B cell (primary cell): ENCODE results near the gene PHOSPHO1. TPM values are rescaled to one million over a fixed set of nuclear protein-coding genes. Genes with fewer than 3 reads are reported as not detected.
A peak's percentile ranks its signal among the peaks of the same experiment; 100 is the strongest.

ENCODE experiments used
- ATAC-seq: fragments of 200-7000 bp; cut with Tn5 transposase; one replicate; pipeline ENCODE4 v1.10.0; 2021; ENCODE audit warnings: low read depth, mild to moderate bottlenecking, moderate number of reproducible peaks, moderate library complexity
- CTCF ChIA-PET: fragments of 350-600 bp; sonication (Branson Sonifier 250); formaldehyde crosslinking; loops from one replicate; lab custom pipeline; 2021; ENCODE audit warnings: antibody characterized with exemption, inconsistent platforms; lab: Charles Lee
- POLR2A ChIA-PET: fragments of 350-600 bp; sonication (Branson Sonifier 250); formaldehyde crosslinking; loops from one replicate; lab custom pipeline; 2021; ENCODE audit warnings: antibody characterized with exemption; lab: Charles Lee
- DNase-seq: peaks from one replicate; pipeline ENCODE4 v3.0.0; 2013
- H2AFZ ChIP-seq: 2 replicates; pipeline ENCODE4 v1.6.1; 2012; ENCODE audit warnings: mild to moderate bottlenecking, low read depth, low read length; ENCODE audit not compliant: insufficient read depth, poor library complexity, severe bottlenecking
- H3K27ac ChIP-seq, 2 donors: 1 replicate in 1 of 2; 2 replicates in 1 of 2; pipeline ENCODE4 v1.5.1; 2012 to 2013; ENCODE audit warnings: low read length in 2 of 2, mild to moderate bottlenecking in 2 of 2, moderate library complexity in 1 of 2
- H3K27me3 ChIP-seq, 4 experiments: fragments of 200-600 bp in 1 of 4; sonication (generic) in 1 of 4; replicated peaks in 1 of 4; 1 replicate in 2 of 4; 2 replicates in 2 of 4; pipeline versions ENCODE4 v1.6.1 to v1.7.0; 2013 to 2016; ENCODE audit warnings: low read length in 3 of 4, mild to moderate bottlenecking in 2 of 4, mixed read lengths in 1 of 4, moderate library complexity in 1 of 4; ENCODE audit not compliant: insufficient read depth in 4 of 4, control insufficient read depth in 3 of 4; ENCODE audit errors: control extremely low read depth in 1 of 4
- H3K36me3 ChIP-seq, 2 experiments: replicated peaks in 1 of 2; 1 replicate in 1 of 2; 2 replicates in 1 of 2; pipeline versions ENCODE4 v1.6.1 to v1.7.1; 2013; ENCODE audit warnings: low read length in 1 of 2; ENCODE audit not compliant: insufficient read depth in 2 of 2, control insufficient read depth in 1 of 2; ENCODE audit errors: control extremely low read depth in 1 of 2, extremely low read depth in 1 of 2
- H3K4me1 ChIP-seq, 2 donors: fragments of 200-600 bp in 1 of 2; sonication (generic) in 1 of 2; 1 replicate in 1 of 2; 2 replicates in 1 of 2; pipeline versions ENCODE4 v1.5.1 to v1.6.1; 2013 to 2017; ENCODE audit warnings: low read length in 2 of 2; ENCODE audit not compliant: control insufficient read depth in 2 of 2, insufficient read depth in 2 of 2
- H3K4me2 ChIP-seq: replicated peaks from 2 replicates; pipeline ENCODE3; 2012; ENCODE audit warnings: mild to moderate bottlenecking, low read depth, low read length; ENCODE audit not compliant: poor library complexity, severe bottlenecking
- H3K4me3 ChIP-seq, 5 experiments: fragments of 200-600 bp in 1 of 5; sonication (generic) in 1 of 5; 1 replicate in 3 of 5; 2 replicates in 2 of 5; pipeline versions ENCODE4 v1.5.1 to v1.7.0; 2011 to 2016; ENCODE audit warnings: low read length in 4 of 5, mild to moderate bottlenecking in 4 of 5, low read depth in 2 of 5, control low read depth in 1 of 5, moderate library complexity in 1 of 5; ENCODE audit not compliant: insufficient read depth in 1 of 5; ENCODE audit errors: control extremely low read depth in 1 of 5, extremely low read depth in 1 of 5
- H3K79me2 ChIP-seq: fragments of 200-600 bp; sonication (generic); one replicate; pipeline ENCODE4 v1.6.0; 2016; ENCODE audit warnings: low read length; ENCODE audit not compliant: control insufficient read depth, insufficient read depth
- H3K9ac ChIP-seq: fragments of 200-600 bp; sonication (generic); 2 replicates; pipeline ENCODE4 v1.6.1; 2017; ENCODE audit warnings: mild to moderate bottlenecking, low read length, moderate library complexity
- H3K9me3 ChIP-seq, 3 donors: one replicate each; pipeline versions ENCODE4 v1.6.1 to v1.7.1; 2013; ENCODE audit warnings: low read length in 2 of 3; ENCODE audit not compliant: control insufficient read depth in 2 of 3, insufficient read depth in 1 of 3; ENCODE audit errors: control extremely low read depth in 1 of 3
- H4K20me1 ChIP-seq: 2 replicates; pipeline ENCODE4 v1.6.0; 2012; ENCODE audit warnings: mild to moderate bottlenecking, low read length; ENCODE audit not compliant: insufficient read depth, control insufficient read depth, poor library complexity, severe bottlenecking
- H3K27ac Mint-ChIP-seq: one replicate; pipeline ENCODE4 v1.8.0; 2021; ENCODE audit warnings: mixed read lengths
- H3K27me3 Mint-ChIP-seq: one replicate; pipeline ENCODE4 v1.8.0; 2021; ENCODE audit warnings: mixed read lengths
- H3K4me1 Mint-ChIP-seq: one replicate; pipeline ENCODE4 v1.8.0; 2021; ENCODE audit warnings: mixed read lengths
- H3K4me3 Mint-ChIP-seq: one replicate; pipeline ENCODE4 v1.8.0; 2021; ENCODE audit warnings: mixed read lengths
- H3K9me3 Mint-ChIP-seq: one replicate; pipeline ENCODE4 v1.8.0; 2022; ENCODE audit warnings: mixed read lengths; ENCODE audit not compliant: insufficient read depth
- EZH2 ChIP-seq: IDR thresholded peaks from 2 replicates; pipeline ENCODE4 v1.6.1; 2012; ENCODE audit warnings: borderline replicate concordance, low read depth, mild to moderate bottlenecking, moderate library complexity, low read length; ENCODE audit not compliant: insufficient read depth, poor library complexity, severe bottlenecking
- WGBS: methylation state at CpG from one replicate; pipeline ENCODE4 v1.1.5; 2013; ENCODE audit warnings: missing lambda C conversion rate; ENCODE audit not compliant: insufficient coverage; 5-methylcytosine and 5-hydroxymethylcytosine counted together
- intact Hi-C: fragments of 100-400 bp; cut with micrococcal nuclease; formaldehyde crosslinking; loops from one replicate; pipeline ENCODE4 v1.10.0; 2022
- polyA minus RNA-seq: library from RNA; depleted of rRNA, polyadenylated mRNA; stranded (reverse); fragments of >200 nt; gene quantifications from 2 replicates; pipeline ENCODE4 v1.2.3, GENCODE V29; 2012
- polyA plus RNA-seq: library from polyadenylated mRNA; depleted of rRNA; stranded (reverse); fragments of >200 nt; gene quantifications from 2 replicates; pipeline ENCODE4 v1.2.3, GENCODE V29; 2012
- total RNA-seq, 2 donors: library from RNA; stranded (reverse); fragments of 120-200 nt in 1 of 2; gene quantifications; 1 replicate in 1 of 2; 2 replicates in 1 of 2; pipeline versions ENCODE4 v1.2.3 to v1.2.4, GENCODE V29; 2013 to 2022
- TF ChIP-seq, protein P1 (sequence below): fragments of 200-600 bp; IDR thresholded peaks from one replicate; pipeline ENCODE4 v1.8.0; 2022; ENCODE audit warnings: antibody characterized with exemption, mild to moderate bottlenecking

The PHOSPHO1 gene, protein sequence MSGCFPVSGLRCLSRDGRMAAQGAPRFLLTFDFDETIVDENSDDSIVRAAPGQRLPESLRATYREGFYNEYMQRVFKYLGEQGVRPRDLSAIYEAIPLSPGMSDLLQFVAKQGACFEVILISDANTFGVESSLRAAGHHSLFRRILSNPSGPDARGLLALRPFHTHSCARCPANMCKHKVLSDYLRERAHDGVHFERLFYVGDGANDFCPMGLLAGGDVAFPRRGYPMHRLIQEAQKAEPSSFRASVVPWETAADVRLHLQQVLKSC
- total RNA-seq (0.15 TPM in 1 of 2 replicates, not detected in the other), polyA plus RNA-seq (not detected in 2 replicates), polyA minus RNA-seq (1.4 TPM in 1 of 2 replicates, not detected in the other)
- total RNA-seq (2013) = 0.33 TPM

- peak within 1 kb of the TSS; percentile 78 for H3K9ac ChIP-seq
- H2AFZ ChIP-seq = peak within 1 kb of the TSS; percentile 86
- Mint-ChIP-seq H3K27ac (peak within 1 kb of the TSS; percentile 78), H3K4me1 (peaks cover 21% of the 10 kb centered on the region), H3K4me3 (peak within 1 kb of the TSS; percentile 93), H3K9me3 (no peaks in the 10 kb centered on the region), H3K27me3 (peaks cover 19% of the 10 kb centered on the region)
- TF ChIP-seq, protein P1, sequence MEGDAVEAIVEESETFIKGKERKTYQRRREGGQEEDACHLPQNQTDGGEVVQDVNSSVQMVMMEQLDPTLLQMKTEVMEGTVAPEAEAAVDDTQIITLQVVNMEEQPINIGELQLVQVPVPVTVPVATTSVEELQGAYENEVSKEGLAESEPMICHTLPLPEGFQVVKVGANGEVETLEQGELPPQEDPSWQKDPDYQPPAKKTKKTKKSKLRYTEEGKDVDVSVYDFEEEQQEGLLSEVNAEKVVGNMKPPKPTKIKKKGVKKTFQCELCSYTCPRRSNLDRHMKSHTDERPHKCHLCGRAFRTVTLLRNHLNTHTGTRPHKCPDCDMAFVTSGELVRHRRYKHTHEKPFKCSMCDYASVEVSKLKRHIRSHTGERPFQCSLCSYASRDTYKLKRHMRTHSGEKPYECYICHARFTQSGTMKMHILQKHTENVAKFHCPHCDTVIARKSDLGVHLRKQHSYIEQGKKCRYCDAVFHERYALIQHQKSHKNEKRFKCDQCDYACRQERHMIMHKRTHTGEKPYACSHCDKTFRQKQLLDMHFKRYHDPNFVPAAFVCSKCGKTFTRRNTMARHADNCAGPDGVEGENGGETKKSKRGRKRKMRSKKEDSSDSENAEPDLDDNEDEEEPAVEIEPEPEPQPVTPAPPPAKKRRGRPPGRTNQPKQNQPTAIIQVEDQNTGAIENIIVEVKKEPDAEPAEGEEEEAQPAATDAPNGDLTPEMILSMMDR = no peak
- no peak for TF ChIP-seq EZH2
- peaks cover 25 to 32% of the 10 kb centered on the region in 2 donors for H3K4me1 ChIP-seq
- H3K27ac ChIP-seq = no peak within 1 kb of the TSS
- peaks cover 5% of the 10 kb centered on the region for H4K20me1 ChIP-seq
- no peaks in the 10 kb centered on the region for H3K9me3 ChIP-seq
- peaks cover 0 to 18% (median 8%) of the 10 kb centered on the region in 4 experiments for H3K27me3 ChIP-seq
- peak within 1 kb of the TSS; percentile 94 for H3K4me2 ChIP-seq
- ATAC-seq = peak; percentile 93
- peak; percentile 93 for DNase-seq
- WGBS = 4% methylated on average over 45 of the region's 58 CpGs
- intact Hi-C loops = loop anchor here (5.0 kb wide), 2 partner anchors 161 to 536 kb away; no protein-coding TSS in a partner anchor
- POLR2A ChIA-PET = interaction anchor here (0.6 to 2.1 kb wide), 3 partner anchors 39 to 1555 kb away, joined by 3 to 9 read pairs (median 3); no protein-coding TSS in a partner anchor
- peak within 1 kb of the TSS; percentile 62 to 93 (median 63) for H3K4me3 ChIP-seq
- H3K36me3 ChIP-seq = no peaks in the 10 kb centered on the region
- CTCF ChIA-PET = interaction anchor here (0.7 to 9.5 kb wide), 4 partner anchors 18 to 165 kb away, joined by 3 to 332 read pairs (median 151); partner anchors contain the start of genes ABI3 and GNGT2
- no peaks in the 10 kb centered on the region for H3K79me2 ChIP-seq
These were observed at the start of gene PHOSPHO1 for GRCh38 chr17:49230636-49231562. Gene PHOSPHO1 (minus strand): TSS chr17:49230787. CDS start chr17:49226691, 4,096 bp downstream.
